Measurements from ENCODE around the gene TFF2. TPM values are rescaled to one million over a fixed set of nuclear protein-coding genes. Genes with fewer than 3 reads are reported as not detected.

TFF2 gene
- total RNA-seq, 1 experiment from 2014 or later = 1.1 TPM

- Histone ChIP-seq H3K27me3 (ENCODE audit: control insufficient read depth, insufficient read depth, low read length) (no peaks in the 10 kb centered on the region), H3K27ac (ENCODE audit: low read length) (no peak overlapping the region), H3K4me1 (ENCODE audit: control insufficient read depth, insufficient read depth, low read length) (no peaks in the 10 kb centered on the region), H3K9me3 (ENCODE audit: control insufficient read depth, insufficient read depth, low read depth, low read length) (no peaks in the 10 kb centered on the region), H3K4me3 (ENCODE audit: low read depth in 2 of 2, low read length in 2 of 2) (no peak overlapping the region), H3K36me3 (ENCODE audit: control insufficient read depth, insufficient read depth, low read length) (no peaks in the 10 kb centered on the region)
- no TSS peak for BruUV-seq (replicated peaks)
- ChIA-PET POLR2A (no interaction called here), CTCF (interaction anchor here (1.3 kb wide), 1 partner anchor 36 kb away, joined by 4 read pairs; no protein-coding TSS in a partner anchor)
- ATAC-seq (no peak), DNase-seq (ENCODE audit: low read depth, low spot score) (no peak)
- intact Hi-C loops (cut with micrococcal nuclease; ENCODE audit: unreplicated experiment) = no loop called here
- no peak for TF ChIP-seq POLR2AphosphoS5 (IDR thresholded peaks at IDR 0.05; ENCODE audit: low read depth, low read length)
- TF ChIP-seq, protein P1, sequence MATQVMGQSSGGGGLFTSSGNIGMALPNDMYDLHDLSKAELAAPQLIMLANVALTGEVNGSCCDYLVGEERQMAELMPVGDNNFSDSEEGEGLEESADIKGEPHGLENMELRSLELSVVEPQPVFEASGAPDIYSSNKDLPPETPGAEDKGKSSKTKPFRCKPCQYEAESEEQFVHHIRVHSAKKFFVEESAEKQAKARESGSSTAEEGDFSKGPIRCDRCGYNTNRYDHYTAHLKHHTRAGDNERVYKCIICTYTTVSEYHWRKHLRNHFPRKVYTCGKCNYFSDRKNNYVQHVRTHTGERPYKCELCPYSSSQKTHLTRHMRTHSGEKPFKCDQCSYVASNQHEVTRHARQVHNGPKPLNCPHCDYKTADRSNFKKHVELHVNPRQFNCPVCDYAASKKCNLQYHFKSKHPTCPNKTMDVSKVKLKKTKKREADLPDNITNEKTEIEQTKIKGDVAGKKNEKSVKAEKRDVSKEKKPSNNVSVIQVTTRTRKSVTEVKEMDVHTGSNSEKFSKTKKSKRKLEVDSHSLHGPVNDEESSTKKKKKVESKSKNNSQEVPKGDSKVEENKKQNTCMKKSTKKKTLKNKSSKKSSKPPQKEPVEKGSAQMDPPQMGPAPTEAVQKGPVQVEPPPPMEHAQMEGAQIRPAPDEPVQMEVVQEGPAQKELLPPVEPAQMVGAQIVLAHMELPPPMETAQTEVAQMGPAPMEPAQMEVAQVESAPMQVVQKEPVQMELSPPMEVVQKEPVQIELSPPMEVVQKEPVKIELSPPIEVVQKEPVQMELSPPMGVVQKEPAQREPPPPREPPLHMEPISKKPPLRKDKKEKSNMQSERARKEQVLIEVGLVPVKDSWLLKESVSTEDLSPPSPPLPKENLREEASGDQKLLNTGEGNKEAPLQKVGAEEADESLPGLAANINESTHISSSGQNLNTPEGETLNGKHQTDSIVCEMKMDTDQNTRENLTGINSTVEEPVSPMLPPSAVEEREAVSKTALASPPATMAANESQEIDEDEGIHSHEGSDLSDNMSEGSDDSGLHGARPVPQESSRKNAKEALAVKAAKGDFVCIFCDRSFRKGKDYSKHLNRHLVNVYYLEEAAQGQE (IDR thresholded peaks at IDR 0.05; ENCODE audit: insufficient read depth in 1 of 2, low read depth in 2 of 2, low read length in 1 of 2) = no peak
- TF ChIP-seq TCF7L2 (IDR thresholded peaks at IDR 0.05; ENCODE audit: low read depth, low read length) = no peak
- no peak for TF ChIP-seq SIN3A (IDR thresholded peaks at IDR 0.05; ENCODE audit: borderline replicate concordance, insufficient read depth, low read depth, low read length)
- no peak for TF ChIP-seq CTCF (IDR thresholded peaks at IDR 0.05)
- in situ Hi-C loops (cut with HindIII; ENCODE audit: low pct_unique_long_range_greater_than_20kb, low sequenced_read_pairs) = no loop called here
These were observed 22.6 kb upstream of the TFF2 start for GRCh38 chr21:42373196-42373907.

DNA sequence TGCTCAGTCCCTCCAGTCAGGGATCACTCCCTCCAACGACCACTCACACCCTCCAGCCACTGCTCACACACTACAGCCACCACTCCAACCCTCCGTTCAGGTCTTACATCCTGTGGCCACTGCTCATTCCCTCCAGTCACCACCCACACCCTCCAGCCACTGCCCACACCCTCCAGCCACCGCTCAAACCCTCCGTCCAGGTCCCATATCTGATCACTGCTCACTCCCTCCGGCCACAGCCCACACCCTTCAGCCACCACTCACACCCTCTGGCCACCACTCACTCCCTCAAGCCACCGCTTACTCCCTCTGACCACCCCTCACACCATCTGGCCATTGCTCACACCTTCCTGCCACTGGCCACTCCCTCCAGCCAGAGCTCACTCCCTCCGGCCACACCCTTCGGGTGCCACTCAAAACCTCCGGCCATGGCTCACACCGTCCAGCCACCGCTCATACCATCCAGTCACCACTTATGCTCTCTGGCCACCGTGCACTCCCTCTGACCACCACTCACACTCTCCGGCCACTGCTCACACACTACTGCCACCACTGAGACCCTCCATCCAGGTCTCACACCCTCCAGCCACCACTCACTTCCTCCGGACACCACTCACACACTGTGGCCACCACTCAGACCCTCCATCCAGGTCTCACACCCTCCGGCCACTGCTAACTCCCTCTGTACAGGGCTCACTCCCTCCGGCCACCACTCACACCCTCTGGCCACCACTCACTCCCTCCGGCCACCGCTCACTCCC lies 20.3 kb upstream of the TFF2 start:
- POLR2A ChIA-PET = no interaction called here
- no peak overlapping the region for H3K4me3 ChIP-seq (ENCODE audit: low read depth in 2 of 2, low read length in 2 of 2)
- CTCF ChIA-PET = no interaction called here
- no peaks in the 10 kb centered on the region for H3K36me3 ChIP-seq (ENCODE audit: control insufficient read depth, insufficient read depth, low read length)
- no peaks in the 10 kb centered on the region; the same call in 1 of the 2 replicates for H3K4me1 ChIP-seq (ENCODE audit: control insufficient read depth, insufficient read depth, low read length)
- TF ChIP-seq POLR2AphosphoS5 (IDR thresholded peaks at IDR 0.05; ENCODE audit: low read depth, low read length) = no peak
- no peak for TF ChIP-seq SIN3A (IDR thresholded peaks at IDR 0.05; ENCODE audit: borderline replicate concordance, insufficient read depth, low read depth, low read length)
- TF ChIP-seq, protein P1 (IDR thresholded peaks at IDR 0.05; ENCODE audit: insufficient read depth in 1 of 2, low read depth in 2 of 2, low read length in 1 of 2) = no peak
- TF ChIP-seq CTCF (IDR thresholded peaks at IDR 0.05) = no peak
- no peak for TF ChIP-seq TCF7L2 (IDR thresholded peaks at IDR 0.05; ENCODE audit: low read depth, low read length)
- in situ Hi-C loops (cut with HindIII; ENCODE audit: low pct_unique_long_range_greater_than_20kb, low sequenced_read_pairs) = no loop called here
- H3K27ac ChIP-seq (ENCODE audit: low read length) = no peak overlapping the region
- no peaks in the 10 kb centered on the region for H3K27me3 ChIP-seq (ENCODE audit: control insufficient read depth, insufficient read depth, low read length)
- BruUV-seq (replicated peaks) = no TSS peak
- no peak for DNase-seq (ENCODE audit: low read depth, low spot score)
- intact Hi-C loops (cut with micrococcal nuclease; ENCODE audit: unreplicated experiment) = no loop called here
- no peaks in the 10 kb centered on the region for H3K9me3 ChIP-seq (ENCODE audit: control insufficient read depth, insufficient read depth, low read depth, low read length)
- ATAC-seq = no peak

Measured in Panc1 (cell line).